Smooth muscle cell (in vitro differentiated cells): ENCODE measurements around the gene SPECC1L. TPM values are rescaled to one million over a fixed set of nuclear protein-coding genes. Genes with fewer than 3 reads are reported as not detected.
"Not testable (repeated sequence)": the region's sequence is repeated elsewhere in the genome, so short reads cannot be mapped to it uniquely, and the experiment has no call there.

Source experiments
- DNase-seq: peaks from one replicate; lab custom pipeline; 2025; ENCODE audit not compliant: unreplicated experiment; lab: John Stamatoyannopoulos, UW
- H2AFZ ChIP-seq: fragments of 200-600 bp; sonication (generic); 2 replicates; pipeline ENCODE4 v1.6.0; 2016; ENCODE audit warnings: antibody characterized with exemption, low read depth, mild to moderate bottlenecking
- H3F3A ChIP-seq: fragments of 200-600 bp; sonication (generic); 2 replicates; pipeline ENCODE4 v1.6.0; 2017; ENCODE audit warnings: antibody characterized with exemption, low read depth
- H3K27ac ChIP-seq: fragments of 200-600 bp; sonication (generic); 2 replicates; pipeline ENCODE4 v1.5.1; 2016; ENCODE audit warnings: low read depth, mild to moderate bottlenecking
- H3K27me3 ChIP-seq: fragments of 200-600 bp; sonication (generic); 2 replicates; pipeline ENCODE4 v1.6.1; 2016; ENCODE audit warnings: low read depth, mild to moderate bottlenecking
- H3K36me3 ChIP-seq: fragments of 200-600 bp; sonication (generic); 2 replicates; pipeline ENCODE4 v1.5.1; 2016; ENCODE audit warnings: low read depth
- H3K4me1 ChIP-seq: fragments of 200-600 bp; sonication (generic); 2 replicates; pipeline ENCODE4 v1.5.1; 2016; ENCODE audit warnings: low read depth
- H3K4me2 ChIP-seq: fragments of 200-600 bp; sonication (generic); 2 replicates; pipeline ENCODE4 v1.6.0; 2016; ENCODE audit warnings: mild to moderate bottlenecking
- H3K4me3 ChIP-seq: fragments of 200-600 bp; sonication (generic); 2 replicates; pipeline ENCODE4 v1.5.1; 2016; ENCODE audit warnings: mild to moderate bottlenecking
- H3K79me2 ChIP-seq: fragments of 200-600 bp; sonication (generic); 2 replicates; pipeline ENCODE4 v1.6.0; 2016; ENCODE audit warnings: low read depth, mild to moderate bottlenecking
- H3K9ac ChIP-seq: fragments of 200-600 bp; sonication (generic); 2 replicates; pipeline ENCODE4 v1.6.0; 2016; ENCODE audit warnings: low read depth
- H3K9me3 ChIP-seq: fragments of 200-600 bp; sonication (generic); replicated peaks from 2 replicates; pipeline ENCODE4 v1.5.1; 2016; ENCODE audit warnings: low read depth
- H4K20me1 ChIP-seq: fragments of 200-600 bp; sonication (generic); 2 replicates; pipeline ENCODE4 v1.6.0; 2016; ENCODE audit warnings: low read depth
- CTCF ChIP-seq: fragments of 200-600 bp; sonication (generic); IDR thresholded peaks from 2 replicates; pipeline ENCODE4 v1.5.1; 2017; ENCODE audit warnings: borderline replicate concordance, mild to moderate bottlenecking, antibody characterized with exemption; ENCODE audit not compliant: insufficient read depth, poor library complexity, severe bottlenecking
- WGBS: methylation state at CpG from one replicate; pipeline ENCODE4 v1.1.7; 2016; ENCODE audit warnings: low lambda C conversion rate; 5-methylcytosine and 5-hydroxymethylcytosine counted together
- polyA plus RNA-seq: library from polyadenylated mRNA; unstranded; fragments of >200 nt; fragmentation: Nextera tagmentation; extraction: Ambion mirVana; gene quantifications from 2 replicates; pipeline ENCODE4 v1.2.1, GENCODE V29; 2016
- total RNA-seq: library from RNA; depleted of rRNA; stranded (reverse); fragments of >200 nt; gene quantifications from 2 replicates; pipeline ENCODE4 v1.2.3, GENCODE V29; 2014

The SPECC1L gene
- total and polyA plus RNA-seq, 2 experiments from 2014 or later, result 10.0 to 19.1 TPM

GRCh38 chr22:24294913-24295312 is 24.3 kb downstream of the SPECC1L start:
- H3K79me2 ChIP-seq, result peaks cover 74% of the 10 kb centered on the region

DNA sequence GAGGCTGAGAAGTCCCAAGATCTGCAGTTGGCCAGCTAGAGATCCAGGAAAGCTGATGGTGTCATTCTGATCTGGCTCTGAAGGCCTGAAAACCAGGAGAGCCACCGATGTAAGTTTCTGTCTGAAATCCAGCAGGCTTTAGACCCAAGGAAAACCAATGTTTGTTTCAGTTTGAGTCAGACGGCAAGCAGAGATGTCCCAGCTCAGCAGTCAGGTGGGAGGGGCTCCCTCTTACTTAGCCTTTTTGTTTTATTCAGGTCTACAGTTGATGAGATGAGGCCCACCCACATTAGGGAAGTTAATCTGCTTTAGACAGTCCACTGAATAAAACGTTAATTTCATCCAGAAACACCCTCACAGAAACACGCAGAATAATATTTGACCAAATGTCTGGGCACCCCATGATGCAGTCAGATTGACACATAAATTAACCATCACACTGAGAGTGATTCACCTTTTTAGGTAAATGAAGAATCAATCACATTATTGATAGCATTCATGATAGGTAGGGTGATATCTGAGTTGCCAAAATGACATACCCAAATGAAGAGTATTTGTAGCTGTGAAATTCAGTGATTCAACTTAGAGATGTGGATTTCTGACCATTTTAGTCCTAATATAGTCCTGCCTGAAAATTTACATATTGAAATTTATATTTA is 28.0 kb downstream of the SPECC1L start:
- peaks cover 53% of the 10 kb centered on the region for H3K79me2 ChIP-seq
- not testable (repeated sequence) for H3F3A ChIP-seq
- 66% methylated on average over 4 of the region's 4 CpGs for WGBS

More at GRCh38 chr22:24294913-24295312, 24.3 kb downstream of the SPECC1L start:
- not testable (repeated sequence) for H3K9me3 ChIP-seq, H3K27me3 ChIP-seq, H3K4me2 ChIP-seq, H3K36me3 ChIP-seq, H3K27ac ChIP-seq, H3K4me3 ChIP-seq, H2AFZ ChIP-seq, DNase-seq, H3K9ac ChIP-seq
- 100% methylated on average over 1 of the region's 1 CpG for WGBS
- H3F3A ChIP-seq, result peaks cover 12% of the 10 kb centered on the region
- H3K4me1 ChIP-seq, result peaks cover 13% of the 10 kb centered on the region
- peaks cover 47% of the 10 kb centered on the region for H4K20me1 ChIP-seq

GRCh38 chr22:24300522-24300921 is 29.9 kb downstream of the SPECC1L start:
- peaks cover 69% of the 10 kb centered on the region for H4K20me1 ChIP-seq
- not testable (repeated sequence) for H3K27ac ChIP-seq, H3K27me3 ChIP-seq, H3K9ac ChIP-seq, H3K9me3 ChIP-seq, H3K36me3 ChIP-seq, H3K4me2 ChIP-seq, H2AFZ ChIP-seq, H3K4me3 ChIP-seq, H3K4me1 ChIP-seq, DNase-seq
- H3K79me2 ChIP-seq, result peaks cover 44% of the 10 kb centered on the region
- WGBS, result 90% methylated on average over 1 of the region's 1 CpG
- peaks cover 17% of the 10 kb centered on the region for H3F3A ChIP-seq

More for the DNA sequence above, 28.0 kb downstream of the SPECC1L start:
- DNase-seq, H2AFZ ChIP-seq, H3K36me3 ChIP-seq, H3K4me1 ChIP-seq, H3K27ac ChIP-seq, H3K4me3 ChIP-seq, H3K27me3 ChIP-seq, H3K9ac ChIP-seq, H3K4me2 ChIP-seq, H3K9me3 ChIP-seq: not testable (repeated sequence)
- H4K20me1 ChIP-seq, result peaks cover 59% of the 10 kb centered on the region

DNA sequence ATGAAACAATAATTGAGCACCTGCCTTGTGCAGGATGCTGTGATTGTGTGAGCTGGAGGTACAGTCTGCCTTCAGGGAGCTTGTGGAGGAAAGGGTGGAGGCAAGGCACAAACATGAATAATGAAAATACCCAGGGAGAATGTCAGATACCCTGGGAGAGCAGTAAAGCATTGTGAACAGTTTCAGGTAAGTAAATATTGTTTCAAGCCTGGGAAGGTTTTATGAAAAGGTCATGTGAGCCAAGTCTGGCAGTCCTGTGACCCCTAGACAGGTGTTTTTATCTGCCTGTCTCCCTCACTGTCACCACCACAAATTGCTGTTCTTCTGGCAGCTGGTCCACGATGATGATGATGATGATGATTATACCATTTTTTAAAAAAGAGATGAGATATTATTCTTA is 32.0 kb downstream of the SPECC1L start:
- Histone ChIP-seq H3K27ac (peak overlapping the region; percentile 83), H3K4me1 (no peaks in the 10 kb centered on the region), H3K79me2 (peaks cover 47% of the 10 kb centered on the region), H3K9ac (no peak overlapping the region), H3K4me3 (no peak overlapping the region), H2AFZ (no peak overlapping the region), H3K36me3 (no peaks in the 10 kb centered on the region), H3K4me2 (no peak overlapping the region), H3K9me3 (no peaks in the 10 kb centered on the region), H4K20me1 (peaks cover 74% of the 10 kb centered on the region), H3F3A (peaks cover 17% of the 10 kb centered on the region), H3K27me3 (no peaks in the 10 kb centered on the region)
- no peak for TF ChIP-seq CTCF
- no peak for DNase-seq
- WGBS, result 91% methylated on average over 1 of the region's 1 CpG

- peaks cover 50% of the 10 kb centered on the region for H3K79me2 ChIP-seq
- no peak overlapping the region for H3K4me2 ChIP-seq
- no peak for DNase-seq
- no peak overlapping the region for H3K4me3 ChIP-seq
- peaks cover 78% of the 10 kb centered on the region for H4K20me1 ChIP-seq
- 82% methylated on average over 4 of the region's 4 CpGs for WGBS
- H2AFZ ChIP-seq, result no peak overlapping the region
- H3K36me3 ChIP-seq, result no peaks in the 10 kb centered on the region
- no peaks in the 10 kb centered on the region for H3K9me3 ChIP-seq
- no peak for TF ChIP-seq CTCF
- peak overlapping the region; percentile 28 for H3K9ac ChIP-seq
- no peaks in the 10 kb centered on the region for H3K27me3 ChIP-seq
- H3K27ac ChIP-seq, result peak overlapping the region; percentile 83
- no peaks in the 10 kb centered on the region for H3K4me1 ChIP-seq
- peaks cover 17% of the 10 kb centered on the region for H3F3A ChIP-seq
These were observed 32.4 kb downstream of the SPECC1L start for GRCh38 chr22:24303007-24303406.
